ENCODE results near the gene RRP36. TPM values are rescaled to one million over a fixed set of nuclear protein-coding genes. Genes with fewer than 3 reads are reported as not detected.
A peak's percentile ranks its signal among the peaks of the same experiment; 100 is the strongest.

RRP36 gene
- total and polyA plus RNA-seq, 2 of the 8 experiments (the other 6 are each of a cell fraction or from before 2014, with no cell fraction given): 33.9 to 92.3 TPM

DNA sequence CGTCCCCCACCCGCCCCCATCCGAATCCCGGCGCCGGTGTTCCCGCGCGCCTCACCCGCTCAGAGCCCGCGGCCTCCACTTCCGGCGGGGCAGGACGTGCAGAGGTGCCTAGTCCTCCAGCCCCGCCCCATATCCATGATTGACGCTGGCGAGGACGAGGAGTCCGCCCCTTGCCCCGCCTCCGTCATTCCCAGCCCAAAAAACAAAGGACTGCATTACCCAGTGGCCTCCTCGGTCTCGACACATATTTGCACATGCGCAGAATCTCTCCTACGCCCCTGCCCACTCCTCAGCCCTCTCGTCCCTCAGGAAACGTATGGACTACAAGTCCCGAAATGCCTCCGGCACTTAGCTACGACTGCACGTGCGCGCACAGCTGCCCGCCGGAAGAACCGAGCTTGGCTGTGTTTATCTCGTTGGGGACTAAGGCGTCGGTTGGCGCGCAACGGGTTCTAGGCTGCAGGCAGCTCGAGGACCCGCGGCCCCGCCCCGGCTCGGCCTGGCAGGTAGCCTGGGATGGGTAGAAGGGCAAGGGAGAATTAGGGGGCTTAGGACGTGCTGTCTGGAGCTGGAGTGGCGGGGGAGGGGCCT is 7.5 kb upstream of the RRP36 start, which contains the start of the genes KLHDC3 and MEA1 (continued):
- TF ChIP-seq, protein P1, sequence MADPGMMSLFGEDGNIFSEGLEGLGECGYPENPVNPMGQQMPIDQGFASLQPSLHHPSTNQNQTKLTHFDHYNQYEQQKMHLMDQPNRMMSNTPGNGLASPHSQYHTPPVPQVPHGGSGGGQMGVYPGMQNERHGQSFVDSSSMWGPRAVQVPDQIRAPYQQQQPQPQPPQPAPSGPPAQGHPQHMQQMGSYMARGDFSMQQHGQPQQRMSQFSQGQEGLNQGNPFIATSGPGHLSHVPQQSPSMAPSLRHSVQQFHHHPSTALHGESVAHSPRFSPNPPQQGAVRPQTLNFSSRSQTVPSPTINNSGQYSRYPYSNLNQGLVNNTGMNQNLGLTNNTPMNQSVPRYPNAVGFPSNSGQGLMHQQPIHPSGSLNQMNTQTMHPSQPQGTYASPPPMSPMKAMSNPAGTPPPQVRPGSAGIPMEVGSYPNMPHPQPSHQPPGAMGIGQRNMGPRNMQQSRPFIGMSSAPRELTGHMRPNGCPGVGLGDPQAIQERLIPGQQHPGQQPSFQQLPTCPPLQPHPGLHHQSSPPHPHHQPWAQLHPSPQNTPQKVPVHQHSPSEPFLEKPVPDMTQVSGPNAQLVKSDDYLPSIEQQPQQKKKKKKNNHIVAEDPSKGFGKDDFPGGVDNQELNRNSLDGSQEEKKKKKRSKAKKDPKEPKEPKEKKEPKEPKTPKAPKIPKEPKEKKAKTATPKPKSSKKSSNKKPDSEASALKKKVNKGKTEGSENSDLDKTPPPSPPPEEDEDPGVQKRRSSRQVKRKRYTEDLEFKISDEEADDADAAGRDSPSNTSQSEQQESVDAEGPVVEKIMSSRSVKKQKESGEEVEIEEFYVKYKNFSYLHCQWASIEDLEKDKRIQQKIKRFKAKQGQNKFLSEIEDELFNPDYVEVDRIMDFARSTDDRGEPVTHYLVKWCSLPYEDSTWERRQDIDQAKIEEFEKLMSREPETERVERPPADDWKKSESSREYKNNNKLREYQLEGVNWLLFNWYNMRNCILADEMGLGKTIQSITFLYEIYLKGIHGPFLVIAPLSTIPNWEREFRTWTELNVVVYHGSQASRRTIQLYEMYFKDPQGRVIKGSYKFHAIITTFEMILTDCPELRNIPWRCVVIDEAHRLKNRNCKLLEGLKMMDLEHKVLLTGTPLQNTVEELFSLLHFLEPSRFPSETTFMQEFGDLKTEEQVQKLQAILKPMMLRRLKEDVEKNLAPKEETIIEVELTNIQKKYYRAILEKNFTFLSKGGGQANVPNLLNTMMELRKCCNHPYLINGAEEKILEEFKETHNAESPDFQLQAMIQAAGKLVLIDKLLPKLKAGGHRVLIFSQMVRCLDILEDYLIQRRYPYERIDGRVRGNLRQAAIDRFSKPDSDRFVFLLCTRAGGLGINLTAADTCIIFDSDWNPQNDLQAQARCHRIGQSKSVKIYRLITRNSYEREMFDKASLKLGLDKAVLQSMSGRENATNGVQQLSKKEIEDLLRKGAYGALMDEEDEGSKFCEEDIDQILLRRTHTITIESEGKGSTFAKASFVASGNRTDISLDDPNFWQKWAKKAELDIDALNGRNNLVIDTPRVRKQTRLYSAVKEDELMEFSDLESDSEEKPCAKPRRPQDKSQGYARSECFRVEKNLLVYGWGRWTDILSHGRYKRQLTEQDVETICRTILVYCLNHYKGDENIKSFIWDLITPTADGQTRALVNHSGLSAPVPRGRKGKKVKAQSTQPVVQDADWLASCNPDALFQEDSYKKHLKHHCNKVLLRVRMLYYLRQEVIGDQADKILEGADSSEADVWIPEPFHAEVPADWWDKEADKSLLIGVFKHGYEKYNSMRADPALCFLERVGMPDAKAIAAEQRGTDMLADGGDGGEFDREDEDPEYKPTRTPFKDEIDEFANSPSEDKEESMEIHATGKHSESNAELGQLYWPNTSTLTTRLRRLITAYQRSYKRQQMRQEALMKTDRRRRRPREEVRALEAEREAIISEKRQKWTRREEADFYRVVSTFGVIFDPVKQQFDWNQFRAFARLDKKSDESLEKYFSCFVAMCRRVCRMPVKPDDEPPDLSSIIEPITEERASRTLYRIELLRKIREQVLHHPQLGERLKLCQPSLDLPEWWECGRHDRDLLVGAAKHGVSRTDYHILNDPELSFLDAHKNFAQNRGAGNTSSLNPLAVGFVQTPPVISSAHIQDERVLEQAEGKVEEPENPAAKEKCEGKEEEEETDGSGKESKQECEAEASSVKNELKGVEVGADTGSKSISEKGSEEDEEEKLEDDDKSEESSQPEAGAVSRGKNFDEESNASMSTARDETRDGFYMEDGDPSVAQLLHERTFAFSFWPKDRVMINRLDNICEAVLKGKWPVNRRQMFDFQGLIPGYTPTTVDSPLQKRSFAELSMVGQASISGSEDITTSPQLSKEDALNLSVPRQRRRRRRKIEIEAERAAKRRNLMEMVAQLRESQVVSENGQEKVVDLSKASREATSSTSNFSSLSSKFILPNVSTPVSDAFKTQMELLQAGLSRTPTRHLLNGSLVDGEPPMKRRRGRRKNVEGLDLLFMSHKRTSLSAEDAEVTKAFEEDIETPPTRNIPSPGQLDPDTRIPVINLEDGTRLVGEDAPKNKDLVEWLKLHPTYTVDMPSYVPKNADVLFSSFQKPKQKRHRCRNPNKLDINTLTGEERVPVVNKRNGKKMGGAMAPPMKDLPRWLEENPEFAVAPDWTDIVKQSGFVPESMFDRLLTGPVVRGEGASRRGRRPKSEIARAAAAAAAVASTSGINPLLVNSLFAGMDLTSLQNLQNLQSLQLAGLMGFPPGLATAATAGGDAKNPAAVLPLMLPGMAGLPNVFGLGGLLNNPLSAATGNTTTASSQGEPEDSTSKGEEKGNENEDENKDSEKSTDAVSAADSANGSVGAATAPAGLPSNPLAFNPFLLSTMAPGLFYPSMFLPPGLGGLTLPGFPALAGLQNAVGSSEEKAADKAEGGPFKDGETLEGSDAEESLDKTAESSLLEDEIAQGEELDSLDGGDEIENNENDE (IDR thresholded peaks at IDR 0.05; ENCODE audit: insufficient replicate concordance, low read length): no peak
- TF ChIP-seq POLR2AphosphoS5 (IDR thresholded peaks at IDR 0.05; ENCODE audit: low read depth, low read length) (no peak), KDM1A (IDR thresholded peaks at IDR 0.05; ENCODE audit: borderline replicate concordance, low read length) (peak; percentile 77), GABPA (IDR thresholded peaks at IDR 0.05; ENCODE audit: borderline replicate concordance, insufficient read depth, low read length) (no peak; the same call in 1 of the 2 replicates), TAF1 (IDR thresholded peaks at IDR 0.05; ENCODE audit: low read depth, low read length) (peak; percentile 67), NANOG (IDR thresholded peaks at IDR 0.05; ENCODE audit: insufficient read depth, low read depth, low read length, poor library complexity, severe bottlenecking) (peak; percentile 59), NRF1 (IDR thresholded peaks at IDR 0.05; ENCODE audit: low read depth, low read length) (peak; percentile 45), BCL11A (IDR thresholded peaks at IDR 0.05; ENCODE audit: low read depth in 2 of 2, low read length in 2 of 2) (no peak), RBBP5 (IDR thresholded peaks at IDR 0.05; ENCODE audit: borderline replicate concordance, low read depth, low read length) (peak; percentile 87), TEAD4 (IDR thresholded peaks at IDR 0.05; ENCODE audit: low read depth, low read length) (peak; percentile 46; the same call in 1 of the 2 replicates), JUN (IDR thresholded peaks at IDR 0.05; ENCODE audit: low read depth, low read length) (no peak)
